ENCODE data around the gene PDE8B.

- TF ChIP-seq EZH2 (IDR thresholded peaks at IDR 0.05) (no peak), POLR2AphosphoS5 (IDR thresholded peaks at IDR 0.05; ENCODE audit: borderline replicate concordance, low read depth, low read length) (no peak), FOXP2 (optimal IDR thresholded peaks at IDR 0.05; ENCODE audit: control extremely low read depth, extremely low read length, insufficient read depth) (no peak)
Measured at GRCh38 chr5:77380636-77381035, 170.2 kb downstream of the PDE8B start.

Data from SK-N-MC (cell line).